Stimulated activated naive CD8-positive, alpha-beta T cell treated with anti-CD3 and anti-CD28 coated beads, Interleukin-15, amount 100 ng/mL, for 72 hours (primary cell): ENCODE data around the gene POU6F1.

Experiments
- ATAC-seq: fragments of 150-1000 bp; cut with Tn5 transposase; 2 replicates; pipeline ENCODE4 v1.10.0; 2021; ENCODE audit warnings: mild to moderate bottlenecking, moderate library complexity
- DNase-seq, 2 donors: peaks; one replicate each; pipeline ENCODE4 v3.0.0; 2021 to 2022
- H3K27ac Mint-ChIP-seq, 2 donors: one replicate each; pipeline ENCODE4 v1.8.0; 2022; ENCODE audit warnings: mild to moderate bottlenecking in 2 of 2, mixed read lengths in 2 of 2, moderate library complexity in 2 of 2
- H3K27me3 Mint-ChIP-seq: one replicate; pipeline ENCODE4 v1.8.0; 2022; ENCODE audit warnings: mixed read lengths
- H3K4me1 Mint-ChIP-seq: one replicate; pipeline ENCODE4 v1.8.0; 2022; ENCODE audit warnings: mild to moderate bottlenecking, mixed read lengths
- H3K4me3 Mint-ChIP-seq, 2 donors: one replicate each; pipeline ENCODE4 v1.8.0; 2022; ENCODE audit warnings: mild to moderate bottlenecking in 2 of 2, mixed read lengths in 2 of 2, moderate library complexity in 1 of 2
- H3K9me3 Mint-ChIP-seq, 2 donors: one replicate each; pipeline ENCODE4 v1.8.0; 2022; ENCODE audit warnings: mixed read lengths in 2 of 2

POU6F1 gene

GRCh38 chr12:51195841-51196240, 22.0 kb downstream of the POU6F1 start:
- ATAC-seq, result no peak
- Mint-ChIP-seq H3K9me3 (no peaks in the 10 kb centered on the region), H3K27ac (peak overlapping the region in 1 of 2 donors; percentile 12), H3K27me3 (no peaks in the 10 kb centered on the region), H3K4me1 (no peaks in the 10 kb centered on the region), H3K4me3 (no peak overlapping the region)
- DNase-seq, result no peak

- Mint-ChIP-seq H3K4me3 (no peak overlapping the region), H3K27ac (no peak overlapping the region), H3K4me1 (no peaks in the 10 kb centered on the region), H3K27me3 (no peaks in the 10 kb centered on the region), H3K9me3 (no peaks in the 10 kb centered on the region)
- no peak for DNase-seq
- no peak for ATAC-seq
Observed at GRCh38 chr12:51192284-51192671, 25.6 kb downstream of the POU6F1 start.

DNA sequence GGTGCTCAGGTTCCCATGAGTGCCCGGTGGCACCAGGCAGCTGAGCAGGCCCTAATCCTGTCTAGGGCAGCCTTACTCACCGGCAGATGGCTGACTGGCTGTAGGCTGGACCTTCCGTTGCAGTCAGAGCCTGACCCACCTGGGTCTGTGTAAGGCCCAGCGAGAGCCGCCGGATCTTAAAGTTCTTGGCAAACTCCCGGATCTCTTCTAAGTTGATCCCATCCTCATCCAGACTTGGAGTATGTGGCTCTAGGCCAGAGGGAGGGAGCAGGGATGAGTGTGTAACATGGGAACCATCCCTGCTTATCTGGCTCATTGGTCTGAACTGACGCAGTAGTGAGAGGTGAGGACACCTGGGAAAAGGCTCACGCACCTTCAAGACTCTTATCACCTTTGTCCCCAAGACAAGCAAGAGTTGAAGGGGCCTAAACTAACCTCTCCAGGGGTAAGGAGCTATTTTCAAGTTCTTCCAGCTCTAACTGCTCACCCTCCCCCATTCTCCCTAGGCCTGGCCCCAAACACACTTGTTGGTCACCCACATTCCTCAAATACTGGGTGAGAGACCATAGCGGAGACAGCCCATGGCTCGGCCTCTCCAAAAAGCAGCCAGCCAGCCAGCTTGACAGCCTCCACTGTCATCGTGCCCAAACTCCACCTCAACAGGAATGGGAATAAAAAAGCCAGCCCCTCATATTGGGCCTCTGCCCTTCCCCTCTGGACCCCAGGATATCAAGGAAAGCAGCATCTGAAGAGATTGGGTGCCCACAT, 26.2 kb downstream of the POU6F1 start:
- DNase-seq (no peak), ATAC-seq (no peak)
- Mint-ChIP-seq H3K9me3 (no peaks in the 10 kb centered on the region), H3K27ac (peak overlapping the region; percentile 67 to 83), H3K4me1 (no peaks in the 10 kb centered on the region), H3K4me3 (no peak overlapping the region), H3K27me3 (no peaks in the 10 kb centered on the region)

DNA sequence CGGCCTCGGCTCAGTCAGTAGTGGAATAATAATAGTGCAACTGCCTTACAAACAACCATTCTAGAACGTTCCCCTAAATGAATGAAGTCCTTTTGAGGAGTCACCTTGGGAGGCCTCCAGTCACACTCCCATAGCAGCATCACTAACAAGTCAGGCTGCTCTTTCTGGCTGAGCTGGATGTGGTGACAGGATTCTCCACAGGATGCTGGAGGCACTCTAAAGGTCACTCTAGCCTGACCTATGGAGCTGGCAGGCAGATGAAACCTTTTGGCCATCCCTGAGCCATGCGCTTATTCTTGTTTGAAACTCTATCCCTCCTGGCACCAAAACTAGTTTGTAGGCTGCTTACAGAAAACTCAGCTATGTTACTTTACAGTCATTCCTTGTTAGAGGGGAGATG, 27.0 kb downstream of the POU6F1 start:
- DNase-seq (no peak), ATAC-seq (no peak)
- H3K27ac Mint-ChIP-seq, result no peak overlapping the region
- H3K27me3 Mint-ChIP-seq, result no peaks in the 10 kb centered on the region
- H3K4me1 Mint-ChIP-seq, result no peaks in the 10 kb centered on the region
- no peak overlapping the region for H3K4me3 Mint-ChIP-seq
- H3K9me3 Mint-ChIP-seq, result no peaks in the 10 kb centered on the region

DNA sequence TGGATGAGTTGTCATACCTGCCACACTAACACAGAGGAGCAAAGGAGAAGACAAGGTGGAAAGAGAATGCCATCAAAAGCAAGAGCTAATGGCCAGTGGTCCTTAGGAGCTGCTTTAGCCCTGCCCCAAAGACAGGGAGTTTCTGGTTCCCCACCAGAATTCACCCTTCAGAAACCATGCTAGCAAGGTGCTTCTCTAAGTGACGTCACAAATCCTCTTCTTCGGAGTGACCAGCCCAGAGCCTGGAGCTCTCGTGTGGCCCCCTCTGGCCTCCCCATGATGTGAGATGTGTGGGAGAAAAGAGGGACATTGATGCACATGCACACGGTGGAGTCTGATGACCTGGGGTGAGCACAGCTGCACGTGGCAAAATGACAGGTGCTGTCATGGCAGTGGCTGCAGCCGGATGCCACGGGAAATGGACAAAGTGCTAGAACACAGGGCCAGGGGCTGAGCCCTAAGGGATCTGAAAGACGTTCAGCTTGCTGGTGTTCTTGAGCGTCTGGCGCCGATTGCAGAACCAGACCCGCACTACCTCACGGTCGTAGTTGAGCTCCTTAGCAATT, 28.0 kb downstream of the POU6F1 start:
- Mint-ChIP-seq H3K9me3 (no peaks in the 10 kb centered on the region), H3K27me3 (no peaks in the 10 kb centered on the region), H3K4me3 (no peak overlapping the region), H3K4me1 (no peaks in the 10 kb centered on the region), H3K27ac (no peak overlapping the region)
- DNase-seq (no peak), ATAC-seq (no peak)

- ATAC-seq (no peak), DNase-seq (no peak)
- H3K27ac Mint-ChIP-seq, result no peak overlapping the region
- H3K4me3 Mint-ChIP-seq, result no peak overlapping the region
- no peaks in the 10 kb centered on the region for H3K9me3 Mint-ChIP-seq
- no peaks in the 10 kb centered on the region for H3K27me3 Mint-ChIP-seq
- H3K4me1 Mint-ChIP-seq, result no peaks in the 10 kb centered on the region
Observed at GRCh38 chr12:51188359-51189051, 29.4 kb downstream of the POU6F1 start.

DNA sequence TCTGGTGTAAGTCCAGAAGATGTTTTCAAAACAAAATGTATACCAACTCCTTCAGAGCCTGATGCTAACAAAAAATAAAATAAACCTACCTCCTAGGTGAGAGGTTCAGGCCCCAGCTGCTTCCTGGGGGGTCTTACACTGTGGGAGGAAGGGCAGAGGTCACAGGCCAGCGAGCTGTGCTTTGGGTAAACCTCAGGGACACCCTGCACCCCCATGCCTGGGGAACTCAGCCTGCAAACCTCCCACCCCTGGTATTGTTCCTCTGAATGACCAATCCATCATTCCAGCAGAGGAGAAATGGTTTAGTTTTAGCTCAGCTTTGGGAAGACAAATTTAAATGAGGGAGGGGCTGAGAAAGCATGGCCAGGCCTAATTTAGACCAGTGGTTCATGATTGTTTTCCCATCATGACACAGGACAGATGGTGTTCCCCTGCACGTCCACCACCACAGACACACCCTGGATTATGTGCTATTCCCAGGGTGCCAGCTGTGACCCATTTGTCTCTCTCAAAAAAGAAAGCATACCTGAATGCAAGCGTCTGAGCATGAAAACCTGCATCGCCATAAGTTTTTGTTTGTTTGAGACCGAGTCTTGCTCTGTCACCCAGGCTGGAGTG, 30.4 kb downstream of the POU6F1 start:
- Mint-ChIP-seq H3K27me3 (no peaks in the 10 kb centered on the region), H3K4me3 (no peak overlapping the region), H3K27ac (peak overlapping the region in 1 of 2 donors; percentile 26), H3K4me1 (no peaks in the 10 kb centered on the region), H3K9me3 (no peaks in the 10 kb centered on the region)
- ATAC-seq (no peak), DNase-seq (no peak)

DNA sequence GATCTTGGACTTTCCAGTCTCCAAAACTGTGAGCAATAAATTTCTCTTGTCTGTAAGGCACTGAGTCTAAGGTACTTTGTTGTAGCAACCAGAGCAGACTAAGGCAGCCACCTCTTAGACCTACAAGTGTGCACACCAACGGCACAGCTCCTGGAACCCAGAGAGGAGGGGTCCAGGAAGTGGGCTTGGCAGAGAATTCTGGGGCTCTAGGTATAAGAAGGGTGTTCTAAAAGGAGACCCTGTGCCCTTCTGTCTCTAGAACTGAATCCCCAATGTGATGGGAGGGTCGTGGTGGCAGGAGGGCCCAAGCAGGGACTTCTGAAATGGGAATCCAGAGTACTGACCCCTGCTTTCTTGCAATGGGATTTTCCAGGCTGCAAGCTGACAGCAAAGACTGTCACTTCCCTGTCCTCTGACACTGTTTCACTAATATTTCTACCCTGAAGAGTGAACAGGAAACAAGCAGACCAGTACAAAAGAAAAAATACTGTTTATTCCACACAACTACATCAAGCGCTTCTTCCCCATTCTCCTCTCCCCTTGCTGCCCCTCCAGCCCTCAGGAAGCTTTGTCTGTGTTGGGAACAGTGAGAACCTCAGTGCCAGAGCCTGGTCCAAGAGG, 31.3 kb downstream of the POU6F1 start:
- Mint-ChIP-seq H3K4me3 (no peak overlapping the region), H3K27me3 (no peaks in the 10 kb centered on the region), H3K27ac (no peak overlapping the region), H3K4me1 (no peaks in the 10 kb centered on the region), H3K9me3 (no peaks in the 10 kb centered on the region)
- no peak for ATAC-seq
- DNase-seq, result no peak

GRCh38 chr12:51185171-51185717, 32.6 kb downstream of the POU6F1 start:
- no peak for ATAC-seq
- no peak overlapping the region for H3K27ac Mint-ChIP-seq

DNA sequence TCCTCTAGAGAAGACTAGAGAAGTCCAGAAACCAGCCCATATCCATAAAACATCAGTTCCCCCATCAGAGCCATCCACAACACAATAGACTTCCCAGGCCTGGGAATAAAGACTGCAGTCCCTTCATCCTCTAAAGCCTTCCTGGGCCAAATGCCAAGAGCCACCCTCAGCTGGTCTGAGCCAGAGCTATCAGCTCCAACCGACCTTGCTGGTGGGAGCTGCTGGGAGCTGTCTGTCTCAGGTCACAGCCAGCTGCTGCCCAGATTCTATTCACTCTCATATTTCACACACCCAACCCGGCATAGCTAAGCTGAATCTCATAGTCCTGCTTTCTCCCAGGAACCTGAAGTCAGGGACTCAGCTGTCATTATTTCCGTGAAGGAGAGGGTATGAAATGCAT, 34.0 kb downstream of the POU6F1 start:
- Mint-ChIP-seq H3K4me1 (no peaks in the 10 kb centered on the region), H3K4me3 (no peak overlapping the region), H3K27me3 (no peaks in the 10 kb centered on the region), H3K9me3 (no peaks in the 10 kb centered on the region), H3K27ac (no peak overlapping the region)
- ATAC-seq, result no peak
- DNase-seq, result no peak

More at GRCh38 chr12:51185171-51185717, 32.6 kb downstream of the POU6F1 start:
- Mint-ChIP-seq H3K27me3 (no peaks in the 10 kb centered on the region), H3K9me3 (no peaks in the 10 kb centered on the region), H3K4me1 (no peaks in the 10 kb centered on the region), H3K4me3 (no peak overlapping the region)
- DNase-seq, result no peak

- ATAC-seq (no peak), DNase-seq (no peak)
- Mint-ChIP-seq H3K4me3 (no peak overlapping the region), H3K9me3 (no peaks in the 10 kb centered on the region), H3K27me3 (no peaks in the 10 kb centered on the region), H3K4me1 (no peaks in the 10 kb centered on the region), H3K27ac (no peak overlapping the region)
Observed at GRCh38 chr12:51183349-51183748, 34.5 kb downstream of the POU6F1 start.

DNA sequence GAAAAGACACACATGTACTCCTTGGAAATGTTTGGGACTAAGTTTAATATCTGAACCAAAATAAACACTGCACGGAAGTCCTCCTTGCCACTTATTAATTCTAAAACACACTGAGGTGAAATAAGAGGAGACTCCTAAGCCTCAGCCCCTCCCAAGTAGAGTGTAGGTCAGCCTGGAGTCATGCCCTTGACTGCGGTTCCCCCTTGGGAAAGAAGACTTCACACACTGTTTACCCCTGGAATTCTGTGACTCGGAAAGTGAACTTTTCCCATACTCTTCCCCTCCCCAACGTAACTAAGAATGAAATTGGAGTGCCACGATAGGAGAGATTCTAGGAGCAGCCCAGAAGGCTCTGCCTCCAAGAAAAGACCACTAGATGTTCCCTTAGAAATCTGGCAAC, 36.3 kb downstream of the POU6F1 start:
- Mint-ChIP-seq H3K27ac (no peak overlapping the region), H3K4me3 (no peak overlapping the region), H3K9me3 (no peaks in the 10 kb centered on the region), H3K4me1 (no peaks in the 10 kb centered on the region), H3K27me3 (no peaks in the 10 kb centered on the region)
- ATAC-seq, result no peak
- DNase-seq, result no peak

DNA sequence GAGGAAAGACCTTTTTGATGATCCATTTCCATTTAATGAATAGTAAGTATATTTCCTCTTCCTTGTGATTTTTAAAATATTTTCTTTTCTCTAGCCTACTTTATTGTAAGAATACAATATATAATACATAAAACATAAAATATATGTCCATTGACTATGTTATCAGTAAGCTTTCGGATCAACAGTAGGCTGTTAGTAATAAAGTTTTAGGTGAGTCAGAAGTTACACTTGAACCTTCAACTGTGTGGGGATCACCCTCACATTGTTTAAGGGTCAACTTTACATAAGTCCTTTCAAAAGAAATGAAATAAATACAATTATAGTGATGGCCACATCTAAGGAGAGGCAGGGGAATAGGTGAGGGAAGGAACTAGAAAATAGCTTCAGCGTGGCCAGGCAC, 40.0 kb downstream of the POU6F1 start:
- no peak overlapping the region for H3K27ac Mint-ChIP-seq
- no peaks in the 10 kb centered on the region for H3K9me3 Mint-ChIP-seq
- no peak overlapping the region for H3K4me3 Mint-ChIP-seq
- no peaks in the 10 kb centered on the region for H3K4me1 Mint-ChIP-seq
- ATAC-seq, result no peak
- no peak for DNase-seq
- H3K27me3 Mint-ChIP-seq, result no peaks in the 10 kb centered on the region

GRCh38 chr12:51174501-51174900, 43.4 kb downstream of the POU6F1 start:
- H3K27ac Mint-ChIP-seq, result no peak overlapping the region
- H3K4me3 Mint-ChIP-seq, result peak overlapping the region in 1 of 2 donors; percentile 21
- ATAC-seq (no peak), DNase-seq (no peak)
- H3K9me3 Mint-ChIP-seq, result no peaks in the 10 kb centered on the region
- peaks cover 2% of the 10 kb centered on the region for H3K4me1 Mint-ChIP-seq
- H3K27me3 Mint-ChIP-seq, result no peaks in the 10 kb centered on the region
